GM12873 (cell line): ENCODE measurements around the gene CFAP73.

ENCODE experiments used
- TF ChIP-seq, protein P1 (sequence below): IDR thresholded peaks from 2 replicates; pipeline ENCODE4 v1.5.1; 2012; ENCODE audit warnings: low read depth, mild to moderate bottlenecking, moderate library complexity, low read length, control low read depth; ENCODE audit not compliant: insufficient read depth; ENCODE audit errors: missing control alignments

The CFAP73 gene

DNA sequence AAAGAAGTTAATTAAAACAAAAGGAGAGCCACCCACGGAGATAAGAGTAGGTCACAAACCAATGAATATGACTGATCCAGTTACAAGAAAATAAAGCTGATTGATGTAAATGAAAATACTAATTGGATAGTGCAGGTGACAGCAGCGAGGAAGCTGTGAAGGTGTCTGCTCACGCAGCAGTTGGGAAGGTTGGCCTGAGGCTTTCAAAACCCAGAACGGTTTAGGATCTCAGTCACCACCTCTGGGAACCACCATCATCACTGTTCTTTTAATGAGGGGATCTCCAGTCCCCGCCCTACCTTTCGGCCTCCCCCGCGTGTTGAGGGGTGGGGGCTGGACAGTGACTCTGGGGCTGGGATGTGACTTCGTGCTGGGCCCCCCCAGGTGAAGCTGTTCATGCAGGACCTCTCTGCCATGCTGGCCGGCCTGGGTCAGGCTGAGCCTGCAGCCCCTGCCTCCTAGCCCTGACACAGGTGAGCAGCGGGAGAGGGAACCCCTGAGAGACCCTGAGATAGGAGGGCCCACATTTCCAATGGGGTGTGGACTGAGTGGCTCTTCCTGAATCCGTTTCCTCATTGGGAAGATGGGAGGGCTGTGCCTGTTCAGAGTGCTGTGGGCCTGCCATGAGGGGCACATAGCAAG lies 7.8 kb downstream of the CFAP73 start:
- TF ChIP-seq, protein P1, sequence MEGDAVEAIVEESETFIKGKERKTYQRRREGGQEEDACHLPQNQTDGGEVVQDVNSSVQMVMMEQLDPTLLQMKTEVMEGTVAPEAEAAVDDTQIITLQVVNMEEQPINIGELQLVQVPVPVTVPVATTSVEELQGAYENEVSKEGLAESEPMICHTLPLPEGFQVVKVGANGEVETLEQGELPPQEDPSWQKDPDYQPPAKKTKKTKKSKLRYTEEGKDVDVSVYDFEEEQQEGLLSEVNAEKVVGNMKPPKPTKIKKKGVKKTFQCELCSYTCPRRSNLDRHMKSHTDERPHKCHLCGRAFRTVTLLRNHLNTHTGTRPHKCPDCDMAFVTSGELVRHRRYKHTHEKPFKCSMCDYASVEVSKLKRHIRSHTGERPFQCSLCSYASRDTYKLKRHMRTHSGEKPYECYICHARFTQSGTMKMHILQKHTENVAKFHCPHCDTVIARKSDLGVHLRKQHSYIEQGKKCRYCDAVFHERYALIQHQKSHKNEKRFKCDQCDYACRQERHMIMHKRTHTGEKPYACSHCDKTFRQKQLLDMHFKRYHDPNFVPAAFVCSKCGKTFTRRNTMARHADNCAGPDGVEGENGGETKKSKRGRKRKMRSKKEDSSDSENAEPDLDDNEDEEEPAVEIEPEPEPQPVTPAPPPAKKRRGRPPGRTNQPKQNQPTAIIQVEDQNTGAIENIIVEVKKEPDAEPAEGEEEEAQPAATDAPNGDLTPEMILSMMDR = no peak

- TF ChIP-seq, protein P1 = no peak
These were observed 9.1 kb downstream of the CFAP73 start for GRCh38 chr12:113158439-113159203.

DNA sequence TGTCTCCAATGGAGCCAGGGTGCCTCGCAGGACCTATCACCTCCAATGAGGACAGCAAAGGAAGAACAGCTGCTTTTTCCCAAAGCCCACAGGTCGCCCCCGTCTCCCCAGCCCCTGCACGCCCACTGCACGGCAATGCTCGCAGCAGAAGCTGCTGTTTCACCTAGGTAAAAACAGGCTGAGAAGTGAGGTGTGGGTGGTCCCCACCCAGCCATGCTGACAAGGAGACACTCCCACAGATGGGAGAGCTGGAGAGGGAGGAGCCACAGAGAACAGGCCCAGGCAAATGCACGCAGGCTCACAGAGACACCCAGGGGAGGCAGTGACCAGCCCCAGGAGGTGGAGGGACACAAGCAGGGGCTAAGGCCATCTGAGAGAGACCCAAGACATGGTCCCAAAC lies 10.4 kb downstream of the CFAP73 start:
- TF ChIP-seq, protein P1 = no peak

DNA sequence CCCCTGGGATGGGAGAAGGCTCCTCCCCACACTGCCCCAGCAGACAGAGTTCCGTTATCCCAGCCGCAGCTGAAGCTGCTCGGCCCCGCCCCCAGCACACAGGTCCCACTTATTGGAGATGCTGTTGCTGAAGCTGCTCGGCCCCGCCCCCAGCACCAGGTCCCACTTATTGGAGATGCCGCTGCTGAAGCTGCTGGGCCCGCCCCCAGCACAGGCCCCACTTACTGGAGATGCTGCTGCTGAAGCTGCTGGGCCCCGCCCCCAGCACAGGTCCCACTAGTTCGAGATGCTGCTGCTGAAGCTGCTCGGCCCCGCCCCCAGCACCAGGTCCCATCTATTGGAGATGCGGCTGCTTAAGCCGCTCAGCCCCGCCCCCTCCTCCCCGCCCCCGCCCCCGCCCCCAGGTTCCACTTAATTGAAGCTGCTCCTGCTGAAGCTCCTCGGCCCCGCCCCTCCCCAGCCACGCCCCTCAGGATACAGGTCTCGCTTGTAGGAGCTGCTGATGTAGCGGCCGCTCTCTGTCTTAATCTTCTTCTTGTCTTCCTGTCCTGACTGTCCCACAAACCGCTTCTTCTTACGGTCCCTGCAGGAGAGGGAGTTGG lies 12.0 kb downstream of the CFAP73 start:
- TF ChIP-seq, protein P1 = no peak

- TF ChIP-seq, protein P1 = no peak
These were observed 12.8 kb downstream of the CFAP73 start for GRCh38 chr12:113162102-113163029.

GRCh38 chr12:113163030-113163360 lies 13.5 kb downstream of the CFAP73 start:
- TF ChIP-seq, protein P1 = no peak
